H7 (cell line): ENCODE measurements around the gene GAK. TPM values are rescaled to one million over a fixed set of nuclear protein-coding genes. Genes with fewer than 3 reads are reported as not detected.
"Not testable (repeated sequence)": the region's sequence is repeated elsewhere in the genome, so short reads cannot be mapped to it uniquely, and the experiment has no call there.

Experiments
- DNase-seq: peaks from one replicate; pipeline ENCODE4 v3.0.0; 2012
- H3K27me3 ChIP-seq: 2 replicates; pipeline ENCODE4 v1.6.0; 2011; ENCODE audit warnings: mild to moderate bottlenecking, low read length; ENCODE audit not compliant: control insufficient read depth, insufficient read depth
- H3K36me3 ChIP-seq: replicated peaks from 2 replicates; pipeline ENCODE4 v1.5.1; 2011; ENCODE audit warnings: low read length; ENCODE audit not compliant: control insufficient read depth, insufficient read depth
- H3K4me3 ChIP-seq: 2 replicates; pipeline ENCODE4 v1.5.1; 2011; ENCODE audit warnings: low read depth, mild to moderate bottlenecking, control low read depth, low read length, moderate library complexity; ENCODE audit not compliant: insufficient read depth
- total RNA-seq: library from RNA; depleted of rRNA; stranded (reverse); fragments of >200 nt; shearing (Covaris generic); gene quantifications from 2 replicates; pipeline ENCODE4 v1.2.3, GENCODE V29; 2014

The GAK gene
- total RNA-seq, 1 experiment from 2014 or later, result 77.4 TPM

DNA sequence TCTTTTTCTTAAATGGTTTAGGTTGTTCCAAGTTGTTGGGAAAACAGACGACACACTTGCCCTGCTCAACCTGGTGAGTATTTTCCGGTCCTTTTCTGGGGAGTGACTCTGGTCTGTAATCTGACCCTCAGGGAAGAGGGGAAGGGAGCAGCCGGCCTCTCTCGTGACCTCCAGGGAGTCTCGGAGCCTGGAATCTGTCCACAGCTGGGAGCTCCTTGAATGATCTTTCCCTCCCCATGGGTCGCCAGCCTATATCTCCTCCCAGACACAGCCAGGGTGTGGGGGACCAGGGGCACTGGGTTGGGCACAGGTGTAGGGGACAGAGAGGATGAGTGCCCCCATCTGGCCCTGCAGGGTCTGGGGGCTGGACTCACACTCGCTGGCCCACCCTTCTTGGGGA, 19.1 kb upstream of the GAK start:
- DNase-seq, result peak; percentile 66

DNA sequence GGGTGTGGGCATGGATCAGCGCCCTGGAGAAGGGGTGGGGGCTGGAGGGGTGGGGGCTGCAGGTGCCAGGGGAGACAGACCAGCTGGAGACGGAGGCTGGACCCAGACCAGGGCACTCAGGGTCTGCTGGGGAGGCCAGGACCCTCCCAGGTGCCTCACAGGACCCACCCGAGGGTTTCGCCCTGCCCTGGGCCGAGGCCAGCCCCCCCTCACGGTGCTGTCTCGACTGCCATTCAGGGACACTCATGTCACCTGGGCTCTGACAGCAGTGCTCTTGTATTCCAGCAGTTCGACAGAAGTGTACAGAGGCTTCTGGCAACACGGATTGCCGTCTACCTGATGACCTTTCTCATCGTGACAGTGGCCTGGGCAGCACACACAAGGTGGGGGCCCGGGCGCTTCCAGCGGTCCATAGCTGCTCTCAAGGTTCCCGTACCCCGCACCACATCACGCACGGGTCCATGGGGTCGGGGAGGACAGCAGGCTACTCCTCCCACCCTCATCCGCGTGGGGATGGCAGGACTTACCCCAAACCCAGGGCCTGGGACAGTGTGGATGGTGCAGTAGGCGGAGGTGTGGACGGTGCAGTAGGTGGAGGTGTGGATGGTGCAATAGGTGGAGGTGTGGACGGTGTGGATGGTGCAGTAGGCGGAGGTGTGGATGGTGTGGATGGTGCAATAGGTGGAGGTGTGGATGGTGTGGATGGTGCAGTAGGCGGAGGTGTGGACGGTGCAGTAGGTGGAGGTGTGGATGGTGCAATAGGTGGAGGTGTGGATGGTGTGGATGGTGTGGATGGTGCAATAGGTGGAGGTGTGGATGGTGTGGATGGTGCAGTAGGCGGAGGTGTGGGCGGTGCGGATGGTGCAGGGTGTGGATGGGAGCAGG, 18.3 kb upstream of the GAK start:
- H3K27me3 ChIP-seq, result peaks cover 2% of the 10 kb centered on the region; the same call in 1 of the 2 replicates
- no peaks in the 10 kb centered on the region for H3K36me3 ChIP-seq
- peak; percentile 55 for DNase-seq
- no peak overlapping the region for H3K4me3 ChIP-seq

More for the DNA sequence above, 19.1 kb upstream of the GAK start:
- H3K36me3 ChIP-seq, result no peaks in the 10 kb centered on the region
- no peaks in the 10 kb centered on the region; the same call in 1 of the 2 replicates for H3K27me3 ChIP-seq
- H3K4me3 ChIP-seq, result no peak overlapping the region

DNA sequence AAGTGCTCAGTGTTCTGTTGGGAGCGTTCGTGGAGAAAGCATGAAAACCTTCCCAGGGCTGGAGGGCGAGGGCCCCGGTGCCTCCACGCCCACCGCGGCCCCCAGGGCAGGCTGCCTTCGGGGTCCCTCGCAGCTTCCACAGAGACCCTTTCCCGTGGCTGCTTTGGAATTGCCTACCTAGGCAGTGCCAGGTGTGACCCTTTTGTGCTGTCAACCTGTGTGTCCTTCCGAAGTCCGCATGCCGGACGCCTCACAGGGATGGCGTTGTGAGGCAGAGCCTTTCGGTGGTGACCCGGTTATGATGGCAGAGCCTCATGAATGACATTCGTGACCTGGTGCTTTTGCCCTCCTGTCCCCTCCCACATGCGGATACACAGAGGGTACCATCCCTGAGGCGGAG, 17.5 kb upstream of the GAK start:
- Histone ChIP-seq H3K4me3 (no peak overlapping the region), H3K36me3 (no peaks in the 10 kb centered on the region), H3K27me3 (peaks cover 2% of the 10 kb centered on the region; the same call in 1 of the 2 replicates)
- DNase-seq, result peak; percentile 43

DNA sequence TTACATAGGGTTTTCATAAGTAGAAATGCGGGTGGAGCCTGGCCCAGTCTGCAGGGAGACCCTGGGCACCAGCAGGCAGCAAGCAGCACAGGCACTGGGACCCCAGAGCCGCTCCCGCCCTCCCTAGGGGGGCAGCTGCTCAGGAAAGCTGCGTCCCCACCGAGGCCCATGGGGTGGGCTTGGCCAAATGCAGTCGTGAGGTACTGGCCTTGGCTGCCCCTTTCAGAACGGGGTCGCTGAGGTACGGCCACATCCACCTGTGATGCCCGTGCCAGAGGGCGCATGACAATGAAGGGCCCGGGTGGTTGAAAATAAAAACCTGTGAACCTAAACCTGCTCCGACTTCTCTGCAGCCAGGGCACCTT, 16.8 kb upstream of the GAK start:
- peaks cover 2% of the 10 kb centered on the region; the same call in 1 of the 2 replicates for H3K27me3 ChIP-seq
- H3K36me3 ChIP-seq, result no peaks in the 10 kb centered on the region
- peak; percentile 68 for DNase-seq
- no peak overlapping the region for H3K4me3 ChIP-seq

DNA sequence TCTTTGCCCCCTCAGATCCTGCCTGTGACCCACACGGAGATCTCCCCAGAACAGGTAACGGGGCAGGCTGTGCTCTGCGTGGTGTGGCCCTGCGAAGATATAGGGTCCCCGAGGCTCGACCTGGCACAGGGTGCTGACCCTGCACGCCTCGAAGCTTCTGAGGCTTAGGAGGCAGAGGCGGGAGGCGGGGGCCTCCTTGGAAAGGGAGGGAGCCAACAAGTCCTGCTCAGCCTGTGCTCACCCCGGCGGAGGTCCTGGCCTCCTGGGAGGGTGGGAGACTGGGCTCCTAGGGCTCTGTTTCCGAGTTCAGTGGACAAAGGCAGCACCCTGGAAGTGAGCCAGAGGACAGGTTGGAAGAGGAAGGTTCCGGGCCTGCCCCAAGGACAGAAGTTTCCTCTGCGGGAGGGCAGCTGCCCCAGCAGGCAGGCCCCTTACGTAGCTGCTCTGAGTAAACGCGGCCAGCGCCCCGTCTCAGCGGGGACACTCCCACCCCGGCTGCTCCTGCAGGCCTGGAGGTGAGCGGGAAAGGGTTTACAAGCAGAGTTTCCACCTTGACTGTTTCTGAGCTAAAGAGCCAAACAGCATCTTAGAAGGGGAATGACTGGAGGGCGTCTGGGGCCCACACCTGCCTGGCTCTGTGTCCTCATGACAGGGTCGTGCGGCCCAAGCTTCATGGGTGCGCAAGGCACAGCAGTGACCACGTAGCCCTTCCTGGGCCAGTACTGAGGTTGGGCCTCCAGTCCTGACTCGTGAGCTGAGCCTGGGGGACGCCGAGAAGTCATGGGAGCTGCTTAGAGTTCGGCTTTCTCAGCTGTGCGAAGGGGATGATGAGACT, 16.2 kb upstream of the GAK start:
- H3K36me3 ChIP-seq, result no peaks in the 10 kb centered on the region
- peak; percentile 71 for DNase-seq
- H3K4me3 ChIP-seq, result no peak overlapping the region

DNA sequence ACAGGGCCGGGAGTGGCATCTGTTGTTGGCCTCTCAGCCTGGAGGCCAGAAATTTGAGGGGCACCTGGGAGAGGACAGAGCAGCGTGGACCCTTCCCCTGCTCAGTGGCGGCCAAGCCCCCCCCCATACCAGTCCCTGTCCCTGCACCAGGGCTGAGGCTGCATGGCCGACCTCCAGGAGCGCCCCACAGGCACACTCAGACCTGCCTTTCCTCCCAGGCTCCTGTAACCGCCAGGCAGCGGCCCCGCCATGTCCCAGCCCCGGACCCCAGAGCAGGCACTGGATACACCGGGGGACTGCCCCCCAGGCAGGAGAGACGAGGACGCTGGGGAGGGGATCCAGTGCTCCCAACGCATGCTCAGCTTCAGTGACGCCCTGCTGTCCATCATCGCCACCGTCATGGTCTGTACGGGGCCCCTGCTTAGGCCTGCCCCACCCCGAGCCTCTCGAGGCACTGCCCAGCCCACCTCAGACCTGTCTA, 15.4 kb upstream of the GAK start:
- H3K36me3 ChIP-seq, result no peaks in the 10 kb centered on the region
- peak; percentile 71 for DNase-seq
- H3K4me3 ChIP-seq, result no peak overlapping the region
- H3K27me3 ChIP-seq, result peaks cover 2% of the 10 kb centered on the region; the same call in 1 of the 2 replicates

More for the DNA sequence above, 16.2 kb upstream of the GAK start:
- H3K27me3 ChIP-seq, result peaks cover 2% of the 10 kb centered on the region; the same call in 1 of the 2 replicates

DNA sequence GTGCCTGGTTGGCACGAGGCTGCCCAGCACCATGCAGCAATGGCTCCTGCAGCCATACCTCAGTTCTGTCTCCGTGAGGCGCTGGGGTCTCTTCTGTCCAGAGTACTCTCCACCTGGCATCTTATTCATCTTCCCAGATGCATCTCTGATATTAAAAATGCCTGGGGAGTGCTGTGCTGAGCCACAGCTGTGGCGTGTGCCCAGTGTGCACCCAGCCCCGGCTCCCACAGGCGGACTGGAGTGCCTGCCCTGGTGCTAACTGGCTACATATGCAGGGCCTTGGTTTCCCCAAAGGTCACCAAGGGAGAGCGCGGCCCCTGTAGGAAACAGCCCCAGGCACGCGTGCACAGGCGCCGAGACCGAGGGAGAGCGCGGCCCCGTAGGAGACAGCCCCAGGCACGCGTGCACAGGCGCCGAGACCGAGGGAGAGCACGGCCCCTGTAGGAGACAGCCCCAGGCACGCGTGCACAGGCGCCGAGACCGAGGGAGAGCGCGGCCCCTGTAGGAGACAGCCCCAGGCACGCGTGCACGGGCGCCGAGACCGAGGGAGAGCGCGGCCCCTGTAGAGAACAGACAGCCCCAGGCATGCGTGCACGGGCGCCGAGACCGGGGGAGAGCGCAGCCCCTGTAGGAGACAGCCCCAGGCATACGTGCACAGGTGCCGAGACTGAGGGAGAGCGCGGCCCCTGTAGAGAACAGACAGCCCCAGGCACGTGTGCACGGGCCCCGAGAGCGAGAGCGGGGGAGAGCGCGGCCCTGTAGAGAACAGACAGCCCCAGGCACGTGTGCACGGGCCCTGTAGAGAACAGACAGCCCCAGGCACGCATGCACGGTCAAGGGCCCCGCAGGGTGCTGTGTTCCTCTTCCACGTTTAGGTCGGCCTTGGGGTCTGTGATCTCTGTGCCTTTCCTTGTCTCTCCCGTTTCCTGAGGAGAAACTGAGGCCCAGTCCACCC, 14.7 kb upstream of the GAK start:
- DNase-seq, result peak; percentile 61
- Histone ChIP-seq H3K27me3 (peaks cover 2% of the 10 kb centered on the region; the same call in 1 of the 2 replicates), H3K4me3 (no peak overlapping the region), H3K36me3 (no peaks in the 10 kb centered on the region)

DNA sequence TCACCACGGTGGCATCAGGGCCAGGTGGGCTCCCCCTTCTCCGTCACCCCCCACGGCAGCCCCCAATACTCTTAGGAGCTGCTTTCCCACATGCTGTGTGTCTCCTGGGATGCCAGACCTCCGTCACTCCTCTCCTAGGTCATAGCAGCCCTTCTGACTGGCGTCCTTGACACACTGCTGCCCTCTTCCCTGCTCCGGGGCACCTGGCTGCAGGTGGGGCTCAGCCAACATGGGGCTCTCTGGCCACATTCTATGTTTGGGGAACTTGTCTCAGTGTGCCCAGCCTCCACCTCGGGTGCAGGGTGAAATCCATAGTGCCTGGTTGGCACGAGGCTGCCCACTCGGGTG, 14.0 kb upstream of the GAK start:
- Histone ChIP-seq H3K27me3 (peaks cover 2% of the 10 kb centered on the region; the same call in 1 of the 2 replicates), H3K36me3 (no peaks in the 10 kb centered on the region), H3K4me3 (no peak overlapping the region)
- DNase-seq, result peak; percentile 67

DNA sequence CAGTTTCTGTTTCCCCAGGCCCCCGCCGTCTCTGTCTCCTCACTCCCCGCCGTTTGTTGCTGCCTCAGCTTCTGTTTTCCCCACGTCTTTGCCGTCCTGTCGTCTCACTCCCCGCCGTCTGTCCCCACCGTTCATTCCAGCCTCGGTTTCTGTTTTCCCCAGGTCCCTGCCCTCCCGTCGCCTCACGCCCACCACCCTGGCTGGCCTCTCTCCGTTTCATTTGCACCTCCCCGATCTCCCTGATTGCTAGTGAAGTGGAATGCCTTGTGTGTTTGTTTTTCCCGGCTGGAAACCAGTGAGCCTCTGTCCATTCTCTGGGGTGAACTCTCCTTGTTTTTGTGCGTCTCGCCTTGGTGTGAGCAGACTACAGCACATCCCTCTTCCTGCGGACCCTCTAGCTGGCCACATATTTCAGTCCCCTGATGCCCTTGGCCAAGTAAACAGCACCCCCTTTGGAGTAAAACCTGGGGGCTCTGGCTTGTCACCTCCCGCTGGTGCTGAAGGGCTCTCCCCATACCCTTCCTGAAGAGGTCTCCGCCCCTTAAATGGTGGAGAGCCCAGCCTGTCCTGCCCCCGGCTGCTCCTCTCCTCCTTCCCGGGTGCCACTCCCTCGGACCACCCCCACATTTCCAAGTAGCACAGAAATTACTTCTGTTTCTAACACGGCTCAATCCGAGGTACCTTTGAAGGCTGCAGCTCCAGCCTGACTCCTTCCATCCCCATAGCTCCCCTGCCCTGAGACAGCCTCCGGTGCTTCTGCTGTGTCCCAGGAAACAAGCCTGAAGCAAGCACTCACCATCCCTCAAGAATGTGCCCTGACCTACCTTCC, 13.4 kb upstream of the GAK start:
- DNase-seq, result peak; percentile 79

DNA sequence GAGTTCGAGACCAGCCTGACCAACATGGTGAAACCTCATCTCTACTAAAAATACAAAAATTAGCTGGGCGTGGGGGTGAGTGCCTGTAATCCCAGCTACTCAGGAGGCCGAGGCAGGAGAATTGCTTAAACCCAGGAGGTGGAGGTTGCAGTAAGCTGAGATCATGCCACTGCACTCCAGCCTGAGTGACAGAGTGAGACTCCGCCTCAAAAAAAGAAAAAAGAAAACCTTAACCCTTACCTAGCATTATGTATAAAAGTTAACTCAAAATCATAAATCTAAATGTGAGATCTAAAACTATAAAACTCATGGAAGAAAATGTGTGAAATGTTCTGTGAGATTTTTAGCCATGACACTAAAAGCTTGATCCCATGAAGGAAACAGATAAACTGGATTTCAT, 7.4 kb upstream of the GAK start:
- H3K27me3 ChIP-seq, H3K4me3 ChIP-seq, DNase-seq, H3K36me3 ChIP-seq: not testable (repeated sequence)

More for the DNA sequence above, 13.4 kb upstream of the GAK start:
- Histone ChIP-seq H3K27me3 (peaks cover 2% of the 10 kb centered on the region; the same call in 1 of the 2 replicates), H3K36me3 (no peaks in the 10 kb centered on the region), H3K4me3 (peak overlapping the region; percentile 20)

DNA sequence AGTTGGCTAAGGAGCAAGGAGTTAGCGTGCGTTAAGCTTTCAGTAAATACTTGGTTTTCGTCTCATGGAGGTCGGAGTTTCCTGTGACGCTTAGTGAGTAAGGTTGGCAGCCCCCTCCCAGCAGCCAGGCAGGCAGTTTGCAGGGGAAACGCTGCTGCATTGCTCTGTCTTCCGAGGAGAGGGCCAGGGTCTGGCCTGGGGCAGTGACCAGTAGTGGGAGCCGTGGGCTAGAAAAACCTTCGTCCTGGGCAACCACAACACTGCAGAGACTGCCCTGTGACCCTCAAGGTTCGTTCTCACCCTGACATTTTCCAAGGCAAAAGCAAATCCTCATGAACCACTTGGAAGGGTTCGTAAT, 576 bp upstream of the GAK start:
- DNase-seq, result peak; percentile 72
- H3K4me3 ChIP-seq, result peak overlapping the region; percentile 98
- no peaks in the 10 kb centered on the region for H3K36me3 ChIP-seq
- H3K27me3 ChIP-seq, result no peaks in the 10 kb centered on the region

DNA sequence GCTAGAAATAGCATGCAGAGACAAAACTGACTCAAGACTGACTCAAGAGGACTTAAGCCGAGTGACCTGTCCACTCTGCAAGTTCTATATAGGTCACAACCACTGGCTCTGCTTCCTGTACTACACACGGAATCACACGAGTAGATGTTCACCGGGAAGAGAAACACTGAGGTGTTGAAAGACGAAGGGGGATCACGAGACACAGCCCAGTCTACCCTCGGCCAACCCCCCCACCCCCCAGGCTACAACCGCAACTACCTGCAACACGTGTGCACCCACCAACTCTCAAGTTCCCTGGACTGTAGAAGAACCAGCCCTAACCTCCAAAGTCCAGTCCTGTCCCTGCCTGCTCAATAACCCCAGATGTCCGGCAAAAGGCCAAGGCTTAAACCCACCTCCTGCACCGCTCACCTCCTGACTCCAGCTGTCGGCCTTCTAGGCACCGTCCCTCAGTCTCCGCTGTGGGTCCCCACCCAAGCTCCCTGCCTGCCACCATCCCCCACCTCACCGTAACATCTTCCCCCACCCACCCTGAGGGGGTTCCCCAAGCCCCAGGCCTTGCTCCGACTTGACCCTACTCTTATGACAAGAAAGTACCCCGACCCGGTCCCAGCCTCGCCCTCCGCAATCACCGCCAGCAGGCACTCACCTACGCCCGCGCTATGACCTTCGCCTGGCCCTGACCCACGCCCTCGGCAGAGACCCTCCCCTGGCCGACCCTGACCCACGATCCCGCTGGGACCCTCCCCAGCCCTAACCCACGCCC, 739 bp downstream of the GAK start:
- no peak for DNase-seq
- Histone ChIP-seq H3K27me3 (no peaks in the 10 kb centered on the region), H3K36me3 (no peaks in the 10 kb centered on the region), H3K4me3 (peak overlapping the region; percentile 98)

DNA sequence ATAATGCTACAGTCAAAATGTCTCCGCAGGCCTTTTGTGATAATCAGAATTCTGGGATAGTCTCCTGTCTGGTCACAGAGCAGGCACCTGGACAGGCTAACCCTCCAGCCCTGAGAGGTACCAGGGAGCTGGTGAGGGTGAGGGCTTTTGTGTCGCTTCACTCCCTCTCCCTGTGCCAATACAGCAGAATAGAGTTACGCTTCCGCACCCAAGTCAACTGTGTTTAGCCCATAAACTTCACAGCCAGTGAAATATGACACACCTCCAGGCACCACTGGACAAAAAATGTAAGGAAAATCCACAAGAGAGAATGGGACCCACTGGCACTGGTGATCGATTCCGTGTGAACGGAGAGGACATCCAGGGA, 1.3 kb downstream of the GAK start:
- H3K36me3 ChIP-seq, result no peaks in the 10 kb centered on the region
- no peak overlapping the region; the same call in 1 of the 2 replicates for H3K4me3 ChIP-seq
- H3K27me3 ChIP-seq, result no peaks in the 10 kb centered on the region
- peak; percentile 37 for DNase-seq
